ENCODE measurements around the gene ACTR10. TPM values are rescaled to one million over a fixed set of nuclear protein-coding genes. Genes with fewer than 3 reads are reported as not detected.
A peak's percentile ranks its signal among the peaks of the same experiment; 100 is the strongest.
"Not testable (repeated sequence)": the region's sequence is repeated elsewhere in the genome, so short reads cannot be mapped to it uniquely, and the experiment has no call there.

Gene ACTR10
- total and polyA plus RNA-seq, 9 of the 15 experiments (the other 6 are each of a cell fraction or from before 2014, with no cell fraction given) = 22.0 to 66.1 (median 34.1) TPM

- H2AFZ ChIP-seq (ENCODE audit: low read depth, low read length); H3K9me3 ChIP-seq (replicated peaks; ENCODE audit: control insufficient read depth, insufficient read depth, low read depth, low read length); ATAC-seq; H3K27me3 ChIP-seq (ENCODE audit: control insufficient read depth in 2 of 2, insufficient read depth in 2 of 2, low read length in 2 of 2); intact Hi-C loops (cut with micrococcal nuclease); H3K79me2 ChIP-seq (ENCODE audit: control insufficient read depth, insufficient read depth, low read length); CTCF ChIA-PET (ENCODE audit: low intra/inter-chr PET ratio); POLR2A ChIA-PET; H3K4me2 ChIP-seq (ENCODE audit: insufficient read depth, low read length); DNase-seq (ENCODE audit: extremely low read depth in 1 of 4, low spot score in 3 of 4); H3K9ac ChIP-seq (ENCODE audit: insufficient read depth in 1 of 2, low read depth in 2 of 2, low read length in 2 of 2); in situ Hi-C loops (cut with MboI); H3K4me1 ChIP-seq (replicated peaks in 1 of 2; ENCODE audit: control insufficient read depth in 2 of 2, insufficient read depth in 2 of 2, low read length in 2 of 2); H3K9me1 ChIP-seq (ENCODE audit: control insufficient read depth, insufficient read depth, low read length); BruUV-seq (replicated peaks); FAIRE-seq; H3K27ac ChIP-seq (ENCODE audit: extremely low read depth, low read depth, low read length); H4K20me1 ChIP-seq (replicated peaks; ENCODE audit: control insufficient read depth, insufficient read depth, low read length); H3K4me3 ChIP-seq: not testable (repeated sequence)
- H3K36me3 ChIP-seq (ENCODE audit: control insufficient read depth, insufficient read depth, low read length) = peaks cover 95% of the 10 kb centered on the region
- TF ChIP-seq POLR2G (IDR thresholded peaks at IDR 0.05; ENCODE audit: low read depth, low read length) = 0 out of 2 replicates have a peak, but pooled peaks have one; percentile 25
- 96% methylated on average over 6 of the region's 10 CpGs for WGBS (ENCODE audit: insufficient coverage, low coverage, missing lambda C conversion rate)
These were observed 62.1 kb downstream of the ACTR10 start for GRCh38 chr14:58262005-58262404.

- H3K4me2 ChIP-seq (ENCODE audit: insufficient read depth, low read length) = no peak overlapping the region
- H3K9me3 ChIP-seq (replicated peaks; ENCODE audit: control insufficient read depth, insufficient read depth, low read depth, low read length) = no peaks in the 10 kb centered on the region
- no peaks in the 10 kb centered on the region for H4K20me1 ChIP-seq (replicated peaks; ENCODE audit: control insufficient read depth, insufficient read depth, low read length)
- ATAC-seq (no peak), DNase-seq (ENCODE audit: extremely low read depth in 1 of 4, low spot score in 3 of 4) (no peak), FAIRE-seq (no peak)
- H3K9ac ChIP-seq (ENCODE audit: insufficient read depth in 1 of 2, low read depth in 2 of 2, low read length in 2 of 2) = no peak overlapping the region
- intact Hi-C loops (cut with micrococcal nuclease) = no loop called here
- no peaks in the 10 kb centered on the region; the same call in 2 of the 3 replicates for H3K79me2 ChIP-seq (ENCODE audit: control insufficient read depth, insufficient read depth, low read length)
- H3K27ac ChIP-seq (ENCODE audit: extremely low read depth, low read depth, low read length) = no peak overlapping the region
- CTCF ChIA-PET (ENCODE audit: low intra/inter-chr PET ratio) = no interaction called here
- H3K4me3 ChIP-seq = no peak overlapping the region
- no peaks in the 10 kb centered on the region for H3K9me1 ChIP-seq (ENCODE audit: control insufficient read depth, insufficient read depth, low read length)
- H2AFZ ChIP-seq (ENCODE audit: low read depth, low read length) = no peak overlapping the region
- TSS peak; percentile 7 for BruUV-seq (replicated peaks)
- peaks cover 98% of the 10 kb centered on the region for H3K36me3 ChIP-seq (ENCODE audit: control insufficient read depth, insufficient read depth, low read length)
- POLR2A ChIA-PET = interaction anchor here (0.6 to 2.5 kb wide), 3 partner anchors 9 to 117 kb away, joined by 3 to 6 read pairs (median 3); partner anchors contain the start of gene ARID4A
- TF ChIP-seq ZNF77 (CRISPR knock-in tag; IDR thresholded peaks at IDR 0.05) (no peak), RBM14 (IDR thresholded peaks at IDR 0.05; ENCODE audit: borderline replicate concordance, insufficient read depth, low read depth, low read length) (no peak), SUPT5H (IDR thresholded peaks at IDR 0.05) (peak; percentile 15; the same call in 1 of the 2 replicates)
- in situ Hi-C loops (cut with MboI) = no loop called here
- H3K27me3 ChIP-seq (ENCODE audit: control insufficient read depth in 2 of 2, insufficient read depth in 2 of 2, low read length in 2 of 2) = no peaks in the 10 kb centered on the region
- H3K4me1 ChIP-seq (replicated peaks in 1 of 2; ENCODE audit: control insufficient read depth in 2 of 2, insufficient read depth in 2 of 2, low read length in 2 of 2) = no peaks in the 10 kb centered on the region
These were observed 65.5 kb downstream of the ACTR10 start for GRCh38 chr14:58265401-58265800.
